Heart left ventricle (tissue), 16 donors: ENCODE results near the gene CEBPA. TPM values are rescaled to one million over a fixed set of nuclear protein-coding genes. Genes with fewer than 3 reads are reported as not detected.

Experiments
- ATAC-seq, 4 donors: fragments of 200-7000 bp; cut with Tn5 transposase; one replicate each; pipeline ENCODE4 v1.9.1; 2020 to 2022; ENCODE audit warnings: moderate library complexity in 4 of 4, mild to moderate bottlenecking in 3 of 4, moderate number of reproducible peaks in 1 of 4
- DNase-seq, 5 donors: peaks; one replicate each; pipeline ENCODE4 v3.0.0-alpha.2; 2020
- H3K27ac ChIP-seq, 12 donors: fragments of 200-600 bp; sonication (generic) in 4 of 12; one replicate each; pipeline versions ENCODE4 v1.5.0 to v1.8.0; 2016 to 2022; ENCODE audit warnings: mild to moderate bottlenecking in 2 of 12
- H3K27me3 ChIP-seq, 9 donors: fragments of 200-600 bp; sonication (generic) in 2 of 9; one replicate each; pipeline versions ENCODE4 v1.5.1 to v1.8.0; 2016 to 2022; ENCODE audit warnings: mild to moderate bottlenecking in 3 of 9
- H3K36me3 ChIP-seq, 9 donors: fragments of 200-600 bp; sonication (generic) in 2 of 9; one replicate each; pipeline versions ENCODE4 v1.5.0 to v1.8.0; 2018 to 2022; ENCODE audit warnings: mild to moderate bottlenecking in 2 of 9
- H3K4me1 ChIP-seq, 12 donors: fragments of 200-600 bp; sonication (generic) in 4 of 12; one replicate each; pipeline versions ENCODE4 v1.5.0 to v1.8.0; 2016 to 2022; ENCODE audit warnings: mild to moderate bottlenecking in 3 of 12
- H3K4me3 ChIP-seq, 12 donors: fragments of 200-600 bp; sonication (generic) in 4 of 12; one replicate each; pipeline versions ENCODE4 v1.5.0 to v1.8.0; 2017 to 2022; ENCODE audit warnings: mild to moderate bottlenecking in 9 of 12, moderate library complexity in 4 of 12
- H3K9me3 ChIP-seq, 12 donors: fragments of 200-600 bp; sonication (generic) in 4 of 12; one replicate each; pipeline versions ENCODE4 v1.5.0 to v1.8.0; 2016 to 2022; ENCODE audit warnings: mild to moderate bottlenecking in 1 of 12
- POLR2A ChIP-seq, 2 donors: fragments of 450-650 bp; IDR thresholded peaks; one replicate each; pipeline ENCODE4 v1.6.1; 2017; ENCODE audit warnings: antibody characterized with exemption in 2 of 2, mild to moderate bottlenecking in 2 of 2, moderate library complexity in 2 of 2
- WGBS, 4 donors: extraction: QIAGEN DNeasy Blood & Tissue Kit in 2 of 4; methylation state at CpG; one replicate each; pipeline versions ENCODE4 v1.1.5 to v1.1.7; 2013 to 2018; 5-methylcytosine and 5-hydroxymethylcytosine counted together
- intact Hi-C, 10 donors: fragments of 100-400 bp; cut with DNase I; formaldehyde crosslinking; loops; one replicate each; pipeline versions ENCODE4 v1.11.1 to v1.14.2; 2022
- polyA plus RNA-seq, 2 donors: library from polyadenylated mRNA; stranded (reverse); fragments of 200-250 nt; gene quantifications; one replicate each; pipeline ENCODE4 v1.2.3, GENCODE V29; 2013
- total RNA-seq, 9 donors: library from RNA; depleted of rRNA in 2 of 9; stranded (reverse); fragments of >200 nt in 2 of 9; fragmentation: NEBNext Ultra II Directional in 3 of 9; extraction: Animal tissue kit (Norgen Biotek cat#: 25700) in 3 of 9; gene quantifications; one replicate each; pipeline versions ENCODE4 v1.1.0 to v1.2.4, GENCODE V29; 2016 to 2023
- TF ChIP-seq, protein P1 (sequence below), 12 donors: fragments of 200-600 bp; sonication (generic) in 4 of 12; IDR thresholded peaks; one replicate each; pipeline versions ENCODE4 v1.5.0 to v1.8.0; 2018 to 2022; ENCODE audit warnings: antibody characterized with exemption in 12 of 12, mild to moderate bottlenecking in 5 of 12
- donor health status: ischemic (EF 13 %, LVEDD 7.1; RV severe dilation, severe dysfunction).
- donor health status: healthy with polysubstance abuse.
- donor health status: DM: no; HTN: yes; CAD: no.
- donor health status: DM: no; HTN: no; CAD: no.
- donor health status: ischemic (EF 25% LVEDD 6.9; RV normal size, moderate dysfunction).
- donor health status: ischemic (EF 25% LVEDD 5.7; RV mildly dilated, moderate dysfunction).
- donor health status: healthy.
- donor health status: DM: yes; HTN: yes; CAD: no.
- donor health status: ischemic (EF 35%, LVEDD 5.7; RV mildly dilated, moderate dysfunction).
- donor health status: nonischemic (EF 11% LVEDD 7.7; RV severe dilation, severe dysfunction).
- donor health status: DM: yes; HTN: yes; CAD: no.
- donor health status: PGD.
- donor health status: ischemic (EF 29% LVEDD 5.4; RV normal size, mild dysfunction).
- donor health status: nonischemic (EF 23%, LVEDD 6.1; RV moderate dilation, normal function).

The CEBPA gene
- total and polyA plus RNA-seq, 11 donors: 0.69 to 40.1 (median 2.5) TPM

DNA sequence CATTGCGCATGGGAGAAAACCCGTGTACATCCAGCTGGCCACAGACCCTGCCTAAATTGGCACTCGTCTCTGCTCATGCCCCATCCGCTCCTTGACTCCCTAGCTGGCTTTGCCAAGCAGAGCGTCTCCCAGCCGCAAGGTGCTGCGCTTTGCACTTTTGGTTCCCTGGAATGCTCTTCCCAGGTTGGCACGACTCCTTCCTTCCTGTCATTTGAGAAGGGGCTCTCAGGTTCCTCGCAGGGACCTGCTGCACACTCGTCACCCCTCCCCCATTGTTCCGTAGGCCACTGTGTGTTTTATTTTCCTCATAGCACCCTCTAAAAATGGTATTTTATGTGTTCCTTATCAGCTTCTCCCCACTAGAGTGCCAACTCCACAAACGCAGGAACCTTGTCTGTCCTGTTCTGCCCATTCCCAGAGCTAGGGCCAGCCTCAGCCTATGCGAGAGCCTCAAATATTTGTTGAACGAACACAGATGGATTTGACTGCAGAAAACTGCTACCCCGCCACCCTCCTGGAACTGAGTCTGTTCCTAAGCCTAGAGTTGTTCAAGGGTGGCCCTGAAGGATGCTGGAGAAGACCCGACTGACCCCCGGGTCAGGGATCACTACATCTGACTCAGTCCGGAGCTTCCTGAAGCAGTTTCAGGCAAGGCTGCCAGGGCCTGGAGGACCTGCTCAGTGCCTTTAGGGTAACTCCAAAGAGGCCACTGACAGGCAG, 8.4 kb upstream of the CEBPA start:
- Histone ChIP-seq H3K27ac (no peak overlapping the region), H3K9me3 (no peaks in the 10 kb centered on the region), H3K27me3 (peaks cover 0 to 45% (median 8%) of the 10 kb centered on the region in 9 donors), H3K4me1 (no peaks in the 10 kb centered on the region), H3K4me3 (no peak overlapping the region), H3K36me3 (no peaks in the 10 kb centered on the region)
- intact Hi-C loops: no loop called here
- ATAC-seq: no peak
- DNase-seq: no peak
- TF ChIP-seq POLR2A (IDR thresholded peaks at IDR 0.05): no peak
- TF ChIP-seq, protein P1, sequence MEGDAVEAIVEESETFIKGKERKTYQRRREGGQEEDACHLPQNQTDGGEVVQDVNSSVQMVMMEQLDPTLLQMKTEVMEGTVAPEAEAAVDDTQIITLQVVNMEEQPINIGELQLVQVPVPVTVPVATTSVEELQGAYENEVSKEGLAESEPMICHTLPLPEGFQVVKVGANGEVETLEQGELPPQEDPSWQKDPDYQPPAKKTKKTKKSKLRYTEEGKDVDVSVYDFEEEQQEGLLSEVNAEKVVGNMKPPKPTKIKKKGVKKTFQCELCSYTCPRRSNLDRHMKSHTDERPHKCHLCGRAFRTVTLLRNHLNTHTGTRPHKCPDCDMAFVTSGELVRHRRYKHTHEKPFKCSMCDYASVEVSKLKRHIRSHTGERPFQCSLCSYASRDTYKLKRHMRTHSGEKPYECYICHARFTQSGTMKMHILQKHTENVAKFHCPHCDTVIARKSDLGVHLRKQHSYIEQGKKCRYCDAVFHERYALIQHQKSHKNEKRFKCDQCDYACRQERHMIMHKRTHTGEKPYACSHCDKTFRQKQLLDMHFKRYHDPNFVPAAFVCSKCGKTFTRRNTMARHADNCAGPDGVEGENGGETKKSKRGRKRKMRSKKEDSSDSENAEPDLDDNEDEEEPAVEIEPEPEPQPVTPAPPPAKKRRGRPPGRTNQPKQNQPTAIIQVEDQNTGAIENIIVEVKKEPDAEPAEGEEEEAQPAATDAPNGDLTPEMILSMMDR (IDR thresholded peaks at IDR 0.05): no peak
- WGBS, 4 donors: 64 to 77% (median 65%) methylated on average over 18 of the region's 18 CpGs

DNA sequence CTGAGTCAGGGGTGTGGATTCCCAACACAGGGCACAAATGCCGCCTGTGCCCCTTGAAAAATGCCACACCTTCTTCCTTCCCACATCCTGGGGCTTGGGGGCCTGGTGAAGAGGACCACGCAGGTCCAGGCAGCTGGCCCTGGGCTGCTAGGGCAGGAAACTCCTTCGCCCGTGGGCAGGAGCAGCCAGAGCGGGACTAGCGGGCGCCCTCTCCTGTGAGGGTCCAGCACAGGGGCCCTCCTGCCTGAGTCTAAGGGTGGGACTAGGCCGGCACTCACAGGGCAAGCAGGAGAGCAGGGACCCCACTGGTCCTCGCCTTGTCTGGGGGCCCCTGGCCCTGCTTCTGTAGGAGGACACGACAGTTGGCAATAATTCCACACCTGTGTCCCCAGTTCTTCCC, 7.5 kb upstream of the CEBPA start:
- Histone ChIP-seq H3K27ac (no peak overlapping the region), H3K27me3 (peaks cover 0 to 39% (median 8%) of the 10 kb centered on the region in 9 donors), H3K4me1 (no peaks in the 10 kb centered on the region), H3K9me3 (no peaks in the 10 kb centered on the region), H3K4me3 (no peak overlapping the region), H3K36me3 (no peaks in the 10 kb centered on the region)
- 68 to 83% (median 75%) methylated on average over 7 to 10 of the region's 10 CpGs for WGBS, 4 donors
- no peak for TF ChIP-seq POLR2A (IDR thresholded peaks at IDR 0.05)
- TF ChIP-seq, protein P1 (IDR thresholded peaks at IDR 0.05): no peak
- DNase-seq: no peak
- intact Hi-C loops: loop anchor here in 7 of 10 donors (10.0 kb wide), 3 partner anchors 65 to 95 kb away; partner anchors contain the start of gene CEBPG (in 1 of the 7)
- no peak for ATAC-seq

DNA sequence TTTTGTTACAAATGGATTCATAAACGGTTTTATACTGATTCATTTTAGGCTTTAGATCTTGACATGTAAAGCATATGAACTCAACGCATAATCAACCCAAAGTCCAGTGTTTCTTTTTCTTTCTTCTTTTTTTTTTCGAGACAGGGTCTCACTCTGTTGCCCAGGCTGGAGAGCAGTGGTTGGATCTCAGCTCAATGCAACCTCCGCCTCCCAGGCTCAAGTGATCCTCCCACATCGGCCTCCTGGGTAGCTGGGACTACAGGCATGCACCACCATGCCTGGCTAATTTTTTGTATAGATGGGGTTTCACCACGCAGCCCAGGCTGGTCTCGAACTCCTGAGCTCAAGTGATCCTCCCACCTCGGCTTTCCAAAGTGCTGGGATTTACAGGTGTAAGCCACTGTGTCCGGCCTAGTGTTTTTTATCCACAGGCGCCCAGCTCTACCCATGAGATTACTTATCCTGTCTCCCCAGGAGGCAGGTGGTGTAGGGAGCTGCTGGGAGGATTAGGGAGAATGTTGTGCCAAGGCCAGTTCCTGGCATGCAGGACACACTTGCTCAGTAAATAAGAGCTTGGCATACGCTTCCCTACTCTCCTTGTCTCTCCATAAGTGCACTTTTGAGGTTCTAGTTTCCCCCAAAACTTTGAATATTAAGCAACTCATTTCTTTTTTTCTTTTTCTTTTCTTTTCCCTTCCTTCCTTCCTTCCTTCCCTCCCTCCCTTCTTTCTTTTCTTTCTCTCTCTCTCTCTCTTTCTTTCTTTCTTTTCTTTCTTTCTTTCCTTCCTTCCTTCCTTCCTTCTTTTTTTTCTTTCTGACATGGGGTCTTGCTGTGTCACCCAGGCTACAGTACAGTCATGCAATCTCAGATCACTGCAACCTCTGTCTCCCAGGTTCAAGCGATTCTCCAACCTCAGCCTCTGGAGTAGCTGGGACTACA, 4.8 kb upstream of the CEBPA start:
- Histone ChIP-seq H3K27ac (no peak overlapping the region), H3K9me3 (no peaks in the 10 kb centered on the region), H3K4me1 (peaks cover 0 to 20% (median 11%) of the 10 kb centered on the region in 12 donors), H3K27me3 (peaks cover 0 to 34% (median 9%) of the 10 kb centered on the region in 9 donors), H3K36me3 (no peaks in the 10 kb centered on the region), H3K4me3 (no peak overlapping the region)
- ATAC-seq (no peak), DNase-seq (peak in 1 of 5 donors; percentile 20)
- TF ChIP-seq, protein P1 (IDR thresholded peaks at IDR 0.05): no peak
- no peak for TF ChIP-seq POLR2A (IDR thresholded peaks at IDR 0.05)
- intact Hi-C loops: loop anchor here in 7 of 10 donors (10.0 kb wide), 3 partner anchors 68 to 98 kb away; partner anchors contain the start of gene CEBPG (in 1 of the 7)
- 87 to 91% (median 90%) methylated on average over 12 of the region's 12 CpGs for WGBS, 4 donors

DNA sequence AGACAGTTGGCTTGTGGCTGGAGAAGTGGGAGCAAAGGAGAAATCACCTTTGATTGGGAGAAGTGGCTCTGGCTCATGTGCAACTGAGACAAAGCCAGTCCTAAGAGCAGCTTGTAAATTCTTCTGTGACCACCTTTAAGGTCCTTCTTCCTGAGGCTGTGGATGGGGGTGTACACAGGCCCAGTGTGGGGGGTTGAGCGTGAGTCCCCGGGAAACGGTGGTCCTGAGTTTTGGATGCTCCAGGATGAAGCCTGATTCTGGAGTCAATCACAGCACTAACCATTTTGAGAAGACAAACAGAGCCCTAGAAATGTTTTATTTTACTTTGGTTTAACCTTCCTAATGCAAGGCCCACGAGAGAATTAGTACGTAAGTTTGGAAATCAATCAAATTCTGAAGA, 3.9 kb upstream of the CEBPA start:
- TF ChIP-seq, protein P1 (IDR thresholded peaks at IDR 0.05): no peak
- TF ChIP-seq POLR2A (IDR thresholded peaks at IDR 0.05): no peak
- DNase-seq (peak in 1 of 5 donors; percentile 7), ATAC-seq (no peak)
- Histone ChIP-seq H3K4me1 (peaks cover 0 to 29% (median 13%) of the 10 kb centered on the region in 12 donors), H3K27ac (no peak overlapping the region), H3K36me3 (no peaks in the 10 kb centered on the region), H3K27me3 (peaks cover 1 to 31% (median 5%) of the 10 kb centered on the region in 9 donors), H3K9me3 (no peaks in the 10 kb centered on the region), H3K4me3 (no peak overlapping the region)
- 92 to 98% (median 95%) methylated on average over 5 of the region's 5 CpGs for WGBS, 4 donors
- intact Hi-C loops: loop anchor here in 7 of 10 donors (10.0 kb wide), 3 partner anchors 69 to 99 kb away; partner anchors contain the start of gene CEBPG (in 1 of the 7)
